Keratinocyte (primary cell): ENCODE measurements around the gene SNAI3. TPM values are rescaled to one million over a fixed set of nuclear protein-coding genes. Genes with fewer than 3 reads are reported as not detected.

Source experiments
- DNase-seq: peaks from one replicate; pipeline ENCODE4 v3.0.0-alpha.2; 2011; ENCODE audit warnings: low read depth, missing footprints, low spot score
- FAIRE-seq: peaks from 2 replicates; lab custom pipeline; 2011; peaks lifted over from hg19 to GRCh38; lab: Jason Lieb, UNC
- H2AFZ ChIP-seq: 2 replicates; pipeline ENCODE4 v1.6.0; 2012; ENCODE audit warnings: low read length, control low read depth, inconsistent platforms; ENCODE audit not compliant: control insufficient read depth
- H3K27ac ChIP-seq: 2 replicates; pipeline ENCODE4 v1.5.1; 2011; ENCODE audit warnings: low read length; ENCODE audit not compliant: control insufficient read depth, insufficient read depth
- H3K27me3 ChIP-seq: 3 replicates; pipeline ENCODE4 v1.6.0; 2011; ENCODE audit warnings: low read length; ENCODE audit not compliant: control insufficient read depth, insufficient read depth; ENCODE audit errors: extremely low read depth
- H3K36me3 ChIP-seq, 2 experiments: 2 replicates in 1 of 2; 3 replicates in 1 of 2; pipeline ENCODE4 v1.5.1; 2011; ENCODE audit warnings: low read length in 2 of 2, mild to moderate bottlenecking in 1 of 2; ENCODE audit not compliant: control insufficient read depth in 2 of 2, insufficient read depth in 2 of 2; ENCODE audit errors: extremely low read depth in 1 of 2
- H3K4me1 ChIP-seq: 3 replicates; pipeline ENCODE4 v1.5.1; 2011; ENCODE audit warnings: low read length; ENCODE audit not compliant: control insufficient read depth, insufficient read depth; ENCODE audit errors: extremely low read depth
- H3K4me2 ChIP-seq: 3 replicates; pipeline ENCODE4 v1.6.0; 2011; ENCODE audit warnings: low read depth, low read length; ENCODE audit not compliant: control insufficient read depth, insufficient read depth; ENCODE audit errors: extremely low read depth
- H3K4me3 ChIP-seq, 3 experiments: fragments of 200-600 bp in 1 of 3; sonication (generic) in 1 of 3; 2 replicates in 2 of 3; 3 replicates in 1 of 3; pipeline ENCODE4 v1.5.1; 2011 to 2016; ENCODE audit warnings: low read length in 3 of 3, mild to moderate bottlenecking in 3 of 3, control low read depth in 2 of 3, inconsistent platforms in 1 of 3, low read depth in 1 of 3, mixed read lengths in 1 of 3, mixed run types in 1 of 3, moderate library complexity in 1 of 3; ENCODE audit not compliant: control insufficient read depth in 2 of 3, insufficient read depth in 2 of 3; ENCODE audit errors: extremely low read depth in 1 of 3
- H3K79me2 ChIP-seq: 2 replicates; pipeline ENCODE4 v1.6.0; 2012; ENCODE audit warnings: low read length; ENCODE audit not compliant: control insufficient read depth, insufficient read depth
- H3K9ac ChIP-seq: 3 replicates; pipeline ENCODE4 v1.6.0; 2011; ENCODE audit warnings: low read length; ENCODE audit not compliant: control insufficient read depth, insufficient read depth; ENCODE audit errors: extremely low read depth
- H3K9me1 ChIP-seq: 3 replicates; pipeline ENCODE4 v1.6.0; 2011; ENCODE audit warnings: low read length; ENCODE audit not compliant: control insufficient read depth, insufficient read depth; ENCODE audit errors: extremely low read depth
- H3K9me3 ChIP-seq: 2 replicates; pipeline ENCODE4 v1.5.1; 2012; ENCODE audit warnings: low read depth, low read length; ENCODE audit not compliant: control insufficient read depth
- H4K20me1 ChIP-seq: 3 replicates; pipeline ENCODE4 v1.6.0; 2011; ENCODE audit warnings: low read length; ENCODE audit not compliant: control insufficient read depth, insufficient read depth; ENCODE audit errors: extremely low read depth
- EZH2 ChIP-seq: IDR thresholded peaks from one replicate; pipeline ENCODE4 v1.6.1; 2012; ENCODE audit warnings: inconsistent platforms, mild to moderate bottlenecking, low read length, moderate library complexity
- dilution Hi-C: fragments of 300-500 bp; cut with MboI; formaldehyde crosslinking; loops from one replicate; pipeline ENCODE4 v1.7.0; 2020; ENCODE audit warnings: low sequenced_read_pairs; ENCODE audit not compliant: extremely low pct_ligation_motif_present
- polyA plus RNA-seq, 5 experiments: library from polyadenylated mRNA; depleted of rRNA in 3 of 5; stranded (reverse) in 3 of 5; stranded (forward) in 1 of 5; unstranded in 1 of 5; fragments of >200 nt; gene quantifications; 1 replicate in 1 of 5; 2 replicates in 3 of 5; 3 replicates in 1 of 5; pipeline versions ENCODE4 v1.2.1 to v1.2.3, GENCODE V29; 2011 to 2012; ENCODE audit warnings: missing spikeins in 2 of 5, low read depth in 1 of 5, low replicate concordance in 1 of 5
- TF ChIP-seq, protein P1 (sequence below), 3 experiments: IDR thresholded peaks in 1 of 3; conservative IDR thresholded peaks in 1 of 3; optimal IDR thresholded peaks in 1 of 3; 2 replicates in 2 of 3; 3 replicates in 1 of 3; pipeline versions ENCODE3 to v1.5.1; 2011; ENCODE audit warnings: low read length in 3 of 3, mild to moderate bottlenecking in 3 of 3, moderate library complexity in 2 of 3, control low read depth in 1 of 3, inconsistent platforms in 1 of 3; ENCODE audit not compliant: insufficient read depth in 2 of 3; ENCODE audit errors: extremely low read depth in 1 of 3

The SNAI3 gene
- polyA plus RNA-seq, 1 donor (not counting 4 experiments of a cell fraction or from before 2014, with no cell fraction given): not detected

DNA sequence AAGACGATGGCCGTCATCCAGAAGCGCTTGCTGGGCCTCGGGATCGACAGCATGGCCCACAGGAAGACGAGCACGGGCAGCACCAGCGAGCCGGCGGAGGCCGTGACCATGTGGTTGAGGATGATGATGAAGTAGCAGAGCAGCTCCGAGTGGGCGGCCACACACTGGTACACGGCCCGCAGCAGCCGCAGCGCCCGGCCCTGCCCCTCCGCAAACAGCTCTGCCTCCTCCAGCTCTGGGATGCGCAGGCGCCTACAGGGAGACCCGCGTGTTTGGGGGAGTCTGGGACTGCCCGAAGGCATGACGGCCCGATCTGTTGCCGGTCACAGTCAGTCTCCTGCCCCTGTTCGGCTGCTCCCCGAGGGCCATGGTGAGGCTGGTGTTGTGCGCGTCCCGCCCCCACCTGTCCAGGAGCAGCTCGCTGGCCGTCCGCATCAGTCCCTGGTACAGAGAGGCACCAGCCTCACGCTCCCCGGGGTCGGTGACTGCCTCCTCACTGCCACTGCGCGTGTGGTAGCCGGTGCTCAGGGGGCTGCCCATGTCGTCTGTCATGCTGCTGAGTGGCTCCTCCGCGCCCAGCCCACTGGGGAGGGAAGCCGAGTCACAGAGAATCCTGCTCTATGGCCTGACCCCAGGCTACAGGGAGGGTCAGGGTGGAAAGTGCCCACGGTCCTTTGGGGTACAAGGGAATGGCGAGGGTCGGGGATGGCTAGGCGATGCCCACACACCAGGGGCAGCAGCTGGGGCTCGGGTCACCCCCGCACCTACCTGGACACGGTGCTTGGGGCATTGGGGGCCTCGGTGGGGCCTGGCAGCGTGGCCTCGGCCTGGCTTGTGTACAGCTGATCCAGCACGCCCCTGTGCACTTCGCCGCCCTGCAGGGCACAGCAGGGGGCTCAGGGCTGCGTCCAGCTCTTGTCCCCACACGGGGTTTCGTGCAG lies 35.8 kb upstream of the SNAI3 start:
- H2AFZ ChIP-seq: no peak overlapping the region
- DNase-seq (no peak), FAIRE-seq (no peak)
- H3K79me2 ChIP-seq: no peaks in the 10 kb centered on the region
- peaks cover 50 to 63% of the 10 kb centered on the region in 2 experiments for H3K36me3 ChIP-seq
- H3K9me1 ChIP-seq: no peaks in the 10 kb centered on the region
- H3K9me3 ChIP-seq: no peaks in the 10 kb centered on the region
- H3K27me3 ChIP-seq: no peaks in the 10 kb centered on the region
- no peak overlapping the region for H3K4me2 ChIP-seq
- no peaks in the 10 kb centered on the region for H3K4me1 ChIP-seq
- H3K27ac ChIP-seq: no peak overlapping the region
- TF ChIP-seq EZH2: no peak
- TF ChIP-seq, protein P1, sequence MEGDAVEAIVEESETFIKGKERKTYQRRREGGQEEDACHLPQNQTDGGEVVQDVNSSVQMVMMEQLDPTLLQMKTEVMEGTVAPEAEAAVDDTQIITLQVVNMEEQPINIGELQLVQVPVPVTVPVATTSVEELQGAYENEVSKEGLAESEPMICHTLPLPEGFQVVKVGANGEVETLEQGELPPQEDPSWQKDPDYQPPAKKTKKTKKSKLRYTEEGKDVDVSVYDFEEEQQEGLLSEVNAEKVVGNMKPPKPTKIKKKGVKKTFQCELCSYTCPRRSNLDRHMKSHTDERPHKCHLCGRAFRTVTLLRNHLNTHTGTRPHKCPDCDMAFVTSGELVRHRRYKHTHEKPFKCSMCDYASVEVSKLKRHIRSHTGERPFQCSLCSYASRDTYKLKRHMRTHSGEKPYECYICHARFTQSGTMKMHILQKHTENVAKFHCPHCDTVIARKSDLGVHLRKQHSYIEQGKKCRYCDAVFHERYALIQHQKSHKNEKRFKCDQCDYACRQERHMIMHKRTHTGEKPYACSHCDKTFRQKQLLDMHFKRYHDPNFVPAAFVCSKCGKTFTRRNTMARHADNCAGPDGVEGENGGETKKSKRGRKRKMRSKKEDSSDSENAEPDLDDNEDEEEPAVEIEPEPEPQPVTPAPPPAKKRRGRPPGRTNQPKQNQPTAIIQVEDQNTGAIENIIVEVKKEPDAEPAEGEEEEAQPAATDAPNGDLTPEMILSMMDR (optimal IDR thresholded peaks at IDR 0.05 in 1 of 3, IDR thresholded peaks at IDR 0.05 in 1 of 3, conservative IDR thresholded peaks at IDR 0.05 in 1 of 3; ENCODE audit: extremely low read depth in 1 of 3, insufficient read depth in 2 of 3, low read length in 3 of 3): no peak
- no peaks in the 10 kb centered on the region for H4K20me1 ChIP-seq
- no peak overlapping the region for H3K9ac ChIP-seq
- dilution Hi-C loops: no loop called here
- H3K4me3 ChIP-seq: no peak overlapping the region

DNA sequence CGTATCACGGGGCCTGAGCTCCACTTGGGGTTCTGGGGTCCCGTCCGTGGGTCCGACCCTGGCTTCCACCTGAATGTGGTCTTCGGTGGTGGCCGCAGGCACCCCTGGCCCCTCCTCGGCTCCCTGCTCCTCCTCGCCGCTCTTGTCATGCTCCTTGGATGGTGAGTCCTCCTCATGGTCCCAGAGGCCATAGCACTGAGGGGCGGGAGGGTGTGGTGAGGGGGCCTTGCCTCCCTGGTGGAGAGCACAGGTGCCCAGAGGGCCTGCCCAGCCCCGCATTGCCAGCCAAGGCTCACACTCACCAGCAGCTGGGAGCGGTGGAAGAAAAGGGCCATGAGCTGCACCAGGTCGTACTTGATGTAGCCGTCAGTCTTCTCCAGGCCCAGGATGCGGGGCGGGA lies 34.9 kb upstream of the SNAI3 start:
- dilution Hi-C loops: no loop called here
- H3K36me3 ChIP-seq: peaks cover 59 to 69% of the 10 kb centered on the region in 2 experiments
- no peaks in the 10 kb centered on the region for H3K9me3 ChIP-seq
- TF ChIP-seq, protein P1 (optimal IDR thresholded peaks at IDR 0.05 in 1 of 3, IDR thresholded peaks at IDR 0.05 in 1 of 3, conservative IDR thresholded peaks at IDR 0.05 in 1 of 3; ENCODE audit: extremely low read depth in 1 of 3, insufficient read depth in 2 of 3, low read length in 3 of 3): no peak
- TF ChIP-seq EZH2: no peak
- H3K27ac ChIP-seq: no peak overlapping the region
- no peak for DNase-seq
- no peaks in the 10 kb centered on the region for H3K79me2 ChIP-seq
- H3K27me3 ChIP-seq: no peaks in the 10 kb centered on the region
- no peaks in the 10 kb centered on the region for H3K9me1 ChIP-seq
- no peaks in the 10 kb centered on the region for H3K4me1 ChIP-seq
- no peak overlapping the region for H3K4me3 ChIP-seq
- no peak overlapping the region for H3K4me2 ChIP-seq
- H2AFZ ChIP-seq: no peak overlapping the region
- peaks cover 3% of the 10 kb centered on the region for H4K20me1 ChIP-seq
- no peak overlapping the region for H3K9ac ChIP-seq
- FAIRE-seq: no peak
